ENCODE data around the gene GNG5. TPM values are rescaled to one million over a fixed set of nuclear protein-coding genes. Genes with fewer than 3 reads are reported as not detected.

GNG5 gene
- total RNA-seq = 100 to 1,000 TPM; 129 to 217 (median 160) TPM
- 100 to 1,000 TPM; 262 to 299 TPM for polyA plus RNA-seq
- long read RNA-seq, donor 1, transcript GNG5-201 (3 exons, 920 nt) = major isoform, 157 of 162 reads
- long read RNA-seq, donor 1, partial matches to known transcripts = 0 of 162 reads
- long read RNA-seq, donor 1, other reads (novel, unspliced or antisense) = 3 of 162 reads
- long read RNA-seq, donor 2, transcript GNG5-201 (3 exons, 920 nt) = major isoform, 73 of 74 reads
- long read RNA-seq, donor 2, partial matches to known transcripts = 0 of 74 reads
- long read RNA-seq, donor 2, other reads (novel, unspliced or antisense) = 0 of 74 reads
- long read RNA-seq, donor 3, transcript GNG5-201 (3 exons, 920 nt) = major isoform, 117 of 117 reads
- long read RNA-seq, donor 3, partial matches to known transcripts = 0 of 117 reads
- long read RNA-seq, donor 3, other reads (novel, unspliced or antisense) = 0 of 117 reads

DNA sequence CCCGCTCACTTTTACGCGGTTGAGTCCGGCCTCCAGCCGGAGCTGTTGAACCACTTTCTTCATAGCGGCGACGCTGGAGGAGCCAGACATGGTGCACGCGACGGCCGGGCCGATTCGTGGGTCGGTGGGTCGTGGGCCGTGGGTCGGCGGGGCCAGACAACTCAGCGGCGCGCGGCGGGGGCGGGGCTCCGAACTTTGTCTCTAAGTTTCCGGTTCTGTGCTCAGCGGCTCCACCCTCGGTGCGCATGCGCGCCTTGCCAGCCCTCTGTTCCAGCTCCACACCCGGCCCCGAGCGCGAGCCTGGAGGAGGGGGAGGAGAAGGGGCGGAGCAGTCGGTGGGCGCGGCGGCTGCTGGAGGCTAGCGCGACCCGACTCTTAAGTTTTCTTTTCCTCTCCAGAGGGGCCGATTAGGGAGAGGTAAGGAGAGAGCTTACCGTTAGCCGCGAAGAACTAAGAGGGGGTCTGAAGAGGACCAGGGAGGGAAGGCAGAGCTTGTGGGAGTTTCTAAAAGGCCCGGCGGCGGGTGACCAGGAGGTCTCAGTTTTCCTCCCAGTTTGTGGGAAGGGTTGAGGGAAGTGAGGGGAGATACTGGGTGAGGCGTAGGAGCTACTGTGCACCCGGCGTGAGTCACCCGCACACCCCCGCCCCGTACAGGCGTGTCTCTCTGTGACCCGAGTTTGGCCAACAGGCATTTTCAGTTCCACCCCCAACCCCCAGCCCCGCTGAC is at the start of gene GNG5, which contains the start of gene SPATA1:
TSS of gene GNG5 (minus strand) at position 580 of the 727 bp plus-strand sequence. CDS start at position 90, 490 bp downstream.
TSS of gene SPATA1 (plus strand) at position 385 of the 727 bp plus-strand sequence. CDS start 9,974 bp downstream, outside the sequence.
- ATAC-seq (peak; percentile 96 to 98 (median 98)), DNase-seq (peak; percentile 99 to 100 (median 99))
- peaks cover 0 to 25% (median 0%) of the 10 kb centered on the region in 12 donors for H3K9me3 ChIP-seq
- H3K27ac ChIP-seq = peak within 1 kb of the TSS; percentile 89 to 99 (median 96)
- WGBS, 4 donors = 0 to 1% (median 0%) methylated on average over 34 to 60 of the region's 60 CpGs
- H3K4me3 ChIP-seq = peak within 1 kb of the TSS; percentile 47 to 91 (median 82)
- H3K27me3 ChIP-seq = no peaks in the 10 kb centered on the region
- peaks cover 0 to 51% (median 32%) of the 10 kb centered on the region in 12 donors for H3K4me1 ChIP-seq
- peak in 1 of 2 donors; percentile 72 for TF ChIP-seq POLR2A (IDR thresholded peaks at IDR 0.05)
- TF ChIP-seq, protein P1, sequence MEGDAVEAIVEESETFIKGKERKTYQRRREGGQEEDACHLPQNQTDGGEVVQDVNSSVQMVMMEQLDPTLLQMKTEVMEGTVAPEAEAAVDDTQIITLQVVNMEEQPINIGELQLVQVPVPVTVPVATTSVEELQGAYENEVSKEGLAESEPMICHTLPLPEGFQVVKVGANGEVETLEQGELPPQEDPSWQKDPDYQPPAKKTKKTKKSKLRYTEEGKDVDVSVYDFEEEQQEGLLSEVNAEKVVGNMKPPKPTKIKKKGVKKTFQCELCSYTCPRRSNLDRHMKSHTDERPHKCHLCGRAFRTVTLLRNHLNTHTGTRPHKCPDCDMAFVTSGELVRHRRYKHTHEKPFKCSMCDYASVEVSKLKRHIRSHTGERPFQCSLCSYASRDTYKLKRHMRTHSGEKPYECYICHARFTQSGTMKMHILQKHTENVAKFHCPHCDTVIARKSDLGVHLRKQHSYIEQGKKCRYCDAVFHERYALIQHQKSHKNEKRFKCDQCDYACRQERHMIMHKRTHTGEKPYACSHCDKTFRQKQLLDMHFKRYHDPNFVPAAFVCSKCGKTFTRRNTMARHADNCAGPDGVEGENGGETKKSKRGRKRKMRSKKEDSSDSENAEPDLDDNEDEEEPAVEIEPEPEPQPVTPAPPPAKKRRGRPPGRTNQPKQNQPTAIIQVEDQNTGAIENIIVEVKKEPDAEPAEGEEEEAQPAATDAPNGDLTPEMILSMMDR (IDR thresholded peaks at IDR 0.05) = peak in 1 of 12 donors; percentile 7
- intact Hi-C loops (cut with DNase I) = loop anchor here in 8 of 10 donors (1.0 to 10.0 kb wide), 8 partner anchors 27 to 211 kb away; partner anchors contain the start of genes CTBS (in 7 of the 8) and RPF1 (in 1 of the 8)
- peaks cover 0 to 10% (median 5%) of the 10 kb centered on the region in 9 donors for H3K36me3 ChIP-seq

DNA sequence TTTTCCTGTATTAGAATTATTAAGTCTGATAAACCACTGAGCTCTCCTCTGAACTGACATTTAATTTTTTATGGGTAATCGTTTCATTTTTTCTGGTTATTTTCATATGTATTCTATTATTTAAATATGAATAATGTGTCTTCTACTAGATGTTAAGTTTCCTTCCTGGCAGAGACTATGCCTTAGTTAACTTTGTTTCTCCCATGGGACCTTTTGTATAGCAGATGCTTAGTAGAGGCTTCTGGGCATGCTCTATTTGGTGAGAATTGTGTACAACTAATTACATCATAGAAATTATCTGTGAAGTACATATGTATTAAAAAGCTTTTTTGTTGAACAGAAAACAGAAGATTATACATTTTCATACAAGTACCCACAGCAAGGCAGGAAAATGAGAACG is 44.4 kb upstream of the GNG5 start:
- 68 to 77% (median 71%) methylated on average over 2 of the region's 2 CpGs for WGBS, 4 donors
- ATAC-seq (no peak), DNase-seq (no peak)
- peaks cover 0 to 33% (median 19%) of the 10 kb centered on the region in 9 donors for H3K36me3 ChIP-seq
- no peaks in the 10 kb centered on the region for H3K27me3 ChIP-seq
- intact Hi-C loops (cut with DNase I) = no loop called here
- H3K4me3 ChIP-seq = no peak overlapping the region
- no peaks in the 10 kb centered on the region for H3K4me1 ChIP-seq
- no peaks in the 10 kb centered on the region for H3K9me3 ChIP-seq
- TF ChIP-seq, protein P1 (IDR thresholded peaks at IDR 0.05) = no peak
- H3K27ac ChIP-seq = no peak overlapping the region

DNA sequence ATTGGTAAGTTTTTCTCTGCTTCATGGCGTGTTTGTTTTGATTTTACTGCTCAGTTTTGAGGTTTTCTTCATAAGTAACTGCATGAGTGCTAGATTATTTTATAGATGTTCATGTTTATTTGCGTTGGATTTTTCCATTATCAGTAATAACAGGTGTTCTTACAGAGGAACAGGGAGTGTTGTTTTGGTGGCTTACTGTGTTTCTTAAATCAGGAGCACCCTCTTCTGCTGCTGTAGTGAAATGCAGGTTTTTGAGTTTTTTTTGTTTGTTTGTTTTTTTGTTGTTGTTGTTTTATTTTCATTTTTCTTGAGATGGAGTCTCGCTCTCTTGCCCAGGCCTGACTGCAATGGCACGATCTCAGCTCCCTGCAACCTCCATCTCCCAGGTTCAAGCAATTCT is 35.3 kb upstream of the GNG5 start:
- H3K9me3 ChIP-seq = no peaks in the 10 kb centered on the region
- H3K4me1 ChIP-seq = no peaks in the 10 kb centered on the region
- H3K27me3 ChIP-seq = no peaks in the 10 kb centered on the region
- 88 to 94% (median 93%) methylated on average over 4 of the region's 4 CpGs for WGBS, 4 donors
- TF ChIP-seq, protein P1 (IDR thresholded peaks at IDR 0.05) = peak in 6 of 12 donors; percentile 14 to 37 (median 28)
- no peak for TF ChIP-seq POLR2A (IDR thresholded peaks at IDR 0.05)
- ATAC-seq (no peak), DNase-seq (no peak)
- H3K4me3 ChIP-seq = no peak overlapping the region
- peaks cover 0 to 38% (median 14%) of the 10 kb centered on the region in 9 donors for H3K36me3 ChIP-seq
- no peak overlapping the region for H3K27ac ChIP-seq
- intact Hi-C loops (cut with DNase I) = loop anchor here in 1 of 10 donors (10.0 kb wide), 1 partner anchor 97 kb away; no protein-coding TSS in a partner anchor

Data from heart left ventricle (tissue), 16 donors.